SK-N-SH (cell line): Measurements from ENCODE around the gene TMEM169.
"Not testable (repeated sequence)": the region's sequence is repeated elsewhere in the genome, so short reads cannot be mapped to it uniquely, and the experiment has no call there.

Experiments
- CTCF ChIP-seq: fragments of 200-600 bp; sonication (generic); IDR thresholded peaks from 2 replicates; pipeline ENCODE4 v1.6.1; 2017; ENCODE audit warnings: antibody characterized with exemption, mild to moderate bottlenecking, moderate library complexity
- EP300 ChIP-seq, 2 experiments: IDR thresholded peaks; 2 replicates each; pipeline versions ENCODE4 v1.4.0 to v1.6.1; 2012; ENCODE audit warnings: borderline replicate concordance in 1 of 2, low read depth in 1 of 2, low read length in 1 of 2
- GABPA ChIP-seq: IDR thresholded peaks from 2 replicates; pipeline ENCODE4 v1.4.0; 2012; ENCODE audit warnings: low read depth, mild to moderate bottlenecking
- SIN3A ChIP-seq: IDR thresholded peaks from 2 replicates; pipeline ENCODE4 v1.6.1; 2012; ENCODE audit warnings: low read depth, mild to moderate bottlenecking, low read length, moderate library complexity, borderline replicate concordance
- TF ChIP-seq, protein P1 (sequence below): IDR thresholded peaks from 2 replicates; pipeline ENCODE4 v1.6.1; 2012; ENCODE audit warnings: mild to moderate bottlenecking, low read depth, low read length, moderate library complexity
- TF ChIP-seq, protein P2 (sequence below): IDR thresholded peaks from 2 replicates; pipeline ENCODE4 v1.4.0; 2012; ENCODE audit warnings: low read depth

- TF ChIP-seq, protein P1, sequence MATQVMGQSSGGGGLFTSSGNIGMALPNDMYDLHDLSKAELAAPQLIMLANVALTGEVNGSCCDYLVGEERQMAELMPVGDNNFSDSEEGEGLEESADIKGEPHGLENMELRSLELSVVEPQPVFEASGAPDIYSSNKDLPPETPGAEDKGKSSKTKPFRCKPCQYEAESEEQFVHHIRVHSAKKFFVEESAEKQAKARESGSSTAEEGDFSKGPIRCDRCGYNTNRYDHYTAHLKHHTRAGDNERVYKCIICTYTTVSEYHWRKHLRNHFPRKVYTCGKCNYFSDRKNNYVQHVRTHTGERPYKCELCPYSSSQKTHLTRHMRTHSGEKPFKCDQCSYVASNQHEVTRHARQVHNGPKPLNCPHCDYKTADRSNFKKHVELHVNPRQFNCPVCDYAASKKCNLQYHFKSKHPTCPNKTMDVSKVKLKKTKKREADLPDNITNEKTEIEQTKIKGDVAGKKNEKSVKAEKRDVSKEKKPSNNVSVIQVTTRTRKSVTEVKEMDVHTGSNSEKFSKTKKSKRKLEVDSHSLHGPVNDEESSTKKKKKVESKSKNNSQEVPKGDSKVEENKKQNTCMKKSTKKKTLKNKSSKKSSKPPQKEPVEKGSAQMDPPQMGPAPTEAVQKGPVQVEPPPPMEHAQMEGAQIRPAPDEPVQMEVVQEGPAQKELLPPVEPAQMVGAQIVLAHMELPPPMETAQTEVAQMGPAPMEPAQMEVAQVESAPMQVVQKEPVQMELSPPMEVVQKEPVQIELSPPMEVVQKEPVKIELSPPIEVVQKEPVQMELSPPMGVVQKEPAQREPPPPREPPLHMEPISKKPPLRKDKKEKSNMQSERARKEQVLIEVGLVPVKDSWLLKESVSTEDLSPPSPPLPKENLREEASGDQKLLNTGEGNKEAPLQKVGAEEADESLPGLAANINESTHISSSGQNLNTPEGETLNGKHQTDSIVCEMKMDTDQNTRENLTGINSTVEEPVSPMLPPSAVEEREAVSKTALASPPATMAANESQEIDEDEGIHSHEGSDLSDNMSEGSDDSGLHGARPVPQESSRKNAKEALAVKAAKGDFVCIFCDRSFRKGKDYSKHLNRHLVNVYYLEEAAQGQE = not testable (repeated sequence)
- not testable (repeated sequence) for TF ChIP-seq SIN3A; GABPA; EP300 (IDR thresholded peaks at IDR 0.05; ENCODE audit: borderline replicate concordance in 1 of 2, low read depth in 1 of 2, low read length in 1 of 2); CTCF
- TF ChIP-seq, protein P2, sequence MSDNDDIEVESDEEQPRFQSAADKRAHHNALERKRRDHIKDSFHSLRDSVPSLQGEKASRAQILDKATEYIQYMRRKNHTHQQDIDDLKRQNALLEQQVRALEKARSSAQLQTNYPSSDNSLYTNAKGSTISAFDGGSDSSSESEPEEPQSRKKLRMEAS = not testable (repeated sequence)
These were observed 59.8 kb downstream of the TMEM169 start for GRCh38 chr2:216141516-216141915.
